Activated gamma-delta T cell treated with anti-CD3 and anti-CD28 coated beads, Interleukin-2, amount 50 U/mL, for 16 hours (primary cell): ENCODE results near the gene SHISAL1.

Source experiments
- DNase-seq: peaks from one replicate; pipeline ENCODE4 v3.0.0-alpha.2; 2020; ENCODE audit warnings: low read depth

SHISAL1 gene

GRCh38 chr22:44301039-44301438 lies 11.7 kb downstream of the SHISAL1 start:
- DNase-seq = no peak

DNA sequence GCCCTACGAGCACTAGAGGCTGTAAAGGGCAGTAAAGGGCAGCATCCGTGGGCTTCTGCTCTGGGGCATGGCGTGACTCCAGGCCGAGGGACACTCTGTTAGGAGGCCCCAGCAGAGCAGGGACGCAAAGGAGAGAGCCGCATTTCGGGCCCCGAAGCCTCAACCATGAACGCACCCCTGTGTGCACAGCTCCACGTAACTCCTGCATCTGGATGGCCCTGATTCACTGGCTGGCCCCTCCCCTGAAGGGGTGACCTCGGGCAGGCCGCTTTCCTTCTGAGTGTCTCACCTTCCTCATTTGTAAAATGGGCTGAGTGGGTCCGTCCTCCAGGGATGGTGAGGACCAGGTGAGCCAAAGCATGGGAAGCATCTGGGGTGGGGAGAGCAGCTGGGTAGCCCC lies 13.6 kb downstream of the SHISAL1 start:
- no peak for DNase-seq

DNA sequence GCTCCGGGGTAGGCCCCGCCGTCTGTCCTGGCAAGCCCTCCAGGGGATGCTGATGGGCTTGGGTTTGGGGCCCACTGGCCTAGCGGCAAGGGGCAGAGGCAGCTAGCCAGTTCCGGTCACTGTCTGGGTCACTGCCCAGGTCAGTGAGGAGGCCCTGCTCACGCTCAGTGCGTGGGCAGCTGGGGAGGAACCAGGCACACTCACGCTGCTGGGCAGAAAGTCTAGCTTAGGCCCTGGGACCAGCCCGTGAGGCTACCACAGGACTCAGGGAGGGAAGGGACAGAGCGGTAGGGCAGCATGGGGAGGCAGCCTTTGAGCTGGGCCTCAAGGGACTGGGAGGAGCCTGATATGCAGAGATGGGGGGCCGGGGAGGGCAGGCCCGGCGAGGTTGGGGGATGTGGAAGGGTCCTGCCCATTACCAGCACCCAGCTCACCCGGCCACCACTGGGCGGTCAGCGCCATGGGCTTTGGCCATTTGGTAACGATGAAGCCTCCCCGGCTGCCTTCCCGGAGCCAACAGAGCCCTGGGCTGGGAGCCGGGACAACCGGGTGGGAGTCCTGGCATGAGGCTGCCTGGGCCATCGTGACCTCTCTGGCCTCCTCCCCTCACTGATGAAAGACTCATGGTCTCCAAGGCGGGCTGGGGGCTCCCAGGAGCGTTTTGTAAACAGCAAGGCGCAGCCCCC lies 14.2 kb downstream of the SHISAL1 start:
- no peak for DNase-seq

- no peak for DNase-seq
Measured at GRCh38 chr22:44297470-44298061, 15.2 kb downstream of the SHISAL1 start.

GRCh38 chr22:44295406-44295805 lies 17.3 kb downstream of the SHISAL1 start:
- DNase-seq = no peak

DNA sequence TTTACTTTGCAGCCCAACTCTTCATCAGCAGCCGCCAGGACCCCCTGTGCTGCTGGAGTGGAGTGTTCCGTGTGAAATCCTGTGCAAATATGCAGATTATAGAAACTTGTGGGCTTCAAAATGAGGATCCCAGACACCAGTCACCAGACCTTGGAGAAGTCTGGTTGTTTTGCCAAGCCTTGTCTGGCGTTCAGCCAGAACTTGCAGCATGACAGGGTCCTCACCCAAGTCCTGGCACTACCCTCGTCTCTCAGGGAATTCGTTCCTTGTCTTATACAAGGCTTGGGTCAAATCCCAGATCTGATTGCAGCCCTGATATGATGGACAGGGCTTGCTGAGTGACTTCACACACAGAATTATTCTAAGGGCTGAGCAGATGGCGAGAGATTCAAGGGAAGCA lies 18.9 kb downstream of the SHISAL1 start:
- DNase-seq = no peak

- DNase-seq = no peak
Measured at GRCh38 chr22:44293034-44293433, 19.7 kb downstream of the SHISAL1 start.

GRCh38 chr22:44292521-44292920 lies 20.2 kb downstream of the SHISAL1 start:
- no peak for DNase-seq

- no peak for DNase-seq
Measured at GRCh38 chr22:44291674-44292360, 20.9 kb downstream of the SHISAL1 start.

GRCh38 chr22:44291265-44291664 lies 21.5 kb downstream of the SHISAL1 start:
- no peak for DNase-seq

GRCh38 chr22:44289414-44290171 lies 23.2 kb downstream of the SHISAL1 start:
- no peak for DNase-seq

- DNase-seq = no peak
Measured at GRCh38 chr22:44288913-44289312, 23.8 kb downstream of the SHISAL1 start.

- DNase-seq = no peak
Measured at GRCh38 chr22:44287741-44288140, 25.0 kb downstream of the SHISAL1 start.

DNA sequence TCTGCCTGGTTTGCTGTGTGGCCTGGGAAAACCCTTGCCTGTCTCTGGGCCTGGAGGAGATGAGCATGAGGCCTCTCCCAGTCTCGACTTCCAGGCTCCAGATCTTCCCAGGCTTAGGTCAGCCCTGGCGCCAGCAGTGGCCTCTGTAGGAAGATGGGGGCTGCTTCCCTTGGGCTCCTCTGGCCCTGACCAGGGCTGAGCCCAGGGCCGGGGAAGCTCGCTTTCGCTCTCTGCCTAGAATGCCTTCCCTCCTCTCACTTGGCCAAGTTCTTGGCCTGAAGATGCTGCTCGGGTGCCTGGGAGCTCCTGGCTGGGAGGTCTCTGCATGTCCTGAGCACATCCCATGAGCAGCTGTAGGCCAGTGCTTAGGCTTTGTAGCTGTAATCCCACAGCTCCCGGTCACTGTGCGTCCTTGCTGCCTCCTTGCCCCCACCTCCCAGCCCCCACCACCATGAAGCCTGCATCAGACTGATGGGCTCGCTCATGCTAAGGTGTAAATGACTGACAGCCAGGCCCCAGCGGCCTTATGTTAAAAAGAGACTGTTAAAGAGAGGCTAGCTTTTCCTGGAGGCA lies 25.5 kb downstream of the SHISAL1 start:
- DNase-seq = no peak

- DNase-seq = no peak
Measured at GRCh38 chr22:44286646-44287045, 26.1 kb downstream of the SHISAL1 start.

- DNase-seq = no peak
Measured at GRCh38 chr22:44284711-44285110, 28.0 kb downstream of the SHISAL1 start.

- DNase-seq = no peak
Measured at GRCh38 chr22:44281768-44282637, 30.7 kb downstream of the SHISAL1 start.

DNA sequence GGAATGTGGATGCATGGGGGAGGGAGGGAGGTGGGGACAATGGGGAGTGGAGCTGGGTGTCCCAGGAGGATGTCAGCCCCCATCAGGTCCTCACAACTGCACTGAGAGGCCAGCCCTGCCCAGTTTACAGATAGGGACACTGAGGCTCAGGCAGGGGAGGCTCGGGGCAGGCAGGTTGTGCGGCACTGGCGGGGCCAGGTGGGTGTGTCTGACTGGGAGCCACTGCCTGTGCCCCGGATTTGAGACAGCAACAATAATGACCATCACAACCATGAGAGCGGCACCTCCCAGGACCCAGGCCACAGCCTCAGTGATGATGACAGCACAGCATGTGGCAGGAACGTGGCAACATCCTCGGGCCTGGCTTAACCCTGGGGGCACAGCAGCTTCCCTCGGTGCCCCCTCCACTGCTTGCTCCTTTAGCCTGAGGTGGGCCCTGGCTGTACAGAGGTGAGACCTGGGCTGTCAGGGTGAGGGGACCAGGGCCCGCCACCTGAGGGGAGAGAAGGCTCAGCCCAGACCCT lies 32.0 kb downstream of the SHISAL1 start:
- no peak for DNase-seq

GRCh38 chr22:44279069-44279360 lies 33.7 kb downstream of the SHISAL1 start:
- no peak for DNase-seq

DNA sequence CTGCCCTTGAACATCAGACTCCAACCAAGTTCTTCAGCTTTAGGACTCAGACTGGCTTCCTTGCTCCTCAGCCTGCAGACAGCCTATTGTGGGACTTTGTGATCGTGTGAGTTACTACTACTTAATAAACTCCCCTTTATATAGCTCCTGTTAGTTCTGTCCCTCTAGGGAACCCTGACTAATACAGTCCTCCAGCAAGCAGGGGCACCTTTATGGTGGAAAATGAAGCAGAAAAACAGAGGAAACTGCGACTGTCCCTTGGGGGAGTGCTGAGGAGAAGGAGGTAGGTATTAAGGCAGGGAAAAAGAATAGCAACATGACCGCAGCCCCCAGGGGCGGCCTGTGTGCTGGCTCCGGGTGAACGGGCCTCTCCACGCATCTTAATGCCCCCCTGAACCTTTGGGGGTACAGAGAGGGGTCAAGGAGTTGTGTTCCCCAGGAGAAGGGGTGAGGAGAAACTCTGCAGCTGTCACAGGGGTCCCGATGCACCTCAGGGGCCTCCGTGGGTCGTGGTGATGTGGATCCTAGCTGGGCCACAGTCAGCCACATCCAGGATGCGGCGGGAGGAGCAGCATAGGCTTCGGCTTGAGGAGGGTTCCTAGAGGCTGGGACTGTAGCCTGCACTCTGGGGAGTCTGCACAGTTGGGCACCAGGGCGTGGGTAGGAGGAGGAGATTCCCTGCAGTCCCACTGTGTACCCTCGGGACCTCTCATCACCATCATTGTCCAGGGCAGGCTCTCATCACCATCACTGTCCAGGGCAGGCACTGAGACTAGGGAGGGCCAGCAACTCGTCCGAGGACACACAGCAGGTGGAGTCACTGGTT lies 34.3 kb downstream of the SHISAL1 start:
- no peak for DNase-seq
